DND-41 (cell line): ENCODE data around the gene URB2.
"Not testable (repeated sequence)": the region's sequence is repeated elsewhere in the genome, so short reads cannot be mapped to it uniquely, and the experiment has no call there.

Experiments
- EZH2 ChIP-seq: IDR thresholded peaks from 3 replicates; pipeline ENCODE4 v1.6.1; 2012; ENCODE audit warnings: borderline replicate concordance, low read depth, mild to moderate bottlenecking, moderate library complexity, low read length, inconsistent platforms; ENCODE audit not compliant: severe bottlenecking
- TF ChIP-seq, protein P1 (sequence below): IDR thresholded peaks from 2 replicates; pipeline ENCODE4 v1.5.1; 2012; ENCODE audit warnings: borderline replicate concordance, low read length, moderate library complexity, mild to moderate bottlenecking; ENCODE audit not compliant: poor library complexity, severe bottlenecking; ENCODE audit errors: extremely low read depth

DNA sequence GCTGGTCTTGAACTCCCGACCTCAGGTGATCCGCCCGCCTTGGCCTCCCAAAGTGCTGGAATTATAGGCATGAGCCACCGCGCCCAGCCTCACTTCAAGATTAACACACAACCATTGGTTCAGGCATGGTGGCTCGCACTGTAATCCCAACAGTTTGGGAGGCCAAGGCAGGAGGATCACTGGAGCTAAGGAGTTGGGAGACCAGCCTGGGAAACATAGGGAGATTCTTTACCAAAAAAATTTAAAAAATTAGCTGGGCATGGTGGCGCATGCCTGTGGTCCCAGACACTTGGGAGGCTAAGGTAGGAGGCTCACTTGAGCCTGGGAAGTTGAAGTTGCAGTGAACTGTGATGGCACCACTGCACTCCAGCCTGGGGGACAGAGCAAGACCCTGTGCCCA is 30.2 kb upstream of the URB2 start:
- TF ChIP-seq EZH2 = not testable (repeated sequence)
- TF ChIP-seq, protein P1, sequence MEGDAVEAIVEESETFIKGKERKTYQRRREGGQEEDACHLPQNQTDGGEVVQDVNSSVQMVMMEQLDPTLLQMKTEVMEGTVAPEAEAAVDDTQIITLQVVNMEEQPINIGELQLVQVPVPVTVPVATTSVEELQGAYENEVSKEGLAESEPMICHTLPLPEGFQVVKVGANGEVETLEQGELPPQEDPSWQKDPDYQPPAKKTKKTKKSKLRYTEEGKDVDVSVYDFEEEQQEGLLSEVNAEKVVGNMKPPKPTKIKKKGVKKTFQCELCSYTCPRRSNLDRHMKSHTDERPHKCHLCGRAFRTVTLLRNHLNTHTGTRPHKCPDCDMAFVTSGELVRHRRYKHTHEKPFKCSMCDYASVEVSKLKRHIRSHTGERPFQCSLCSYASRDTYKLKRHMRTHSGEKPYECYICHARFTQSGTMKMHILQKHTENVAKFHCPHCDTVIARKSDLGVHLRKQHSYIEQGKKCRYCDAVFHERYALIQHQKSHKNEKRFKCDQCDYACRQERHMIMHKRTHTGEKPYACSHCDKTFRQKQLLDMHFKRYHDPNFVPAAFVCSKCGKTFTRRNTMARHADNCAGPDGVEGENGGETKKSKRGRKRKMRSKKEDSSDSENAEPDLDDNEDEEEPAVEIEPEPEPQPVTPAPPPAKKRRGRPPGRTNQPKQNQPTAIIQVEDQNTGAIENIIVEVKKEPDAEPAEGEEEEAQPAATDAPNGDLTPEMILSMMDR = not testable (repeated sequence)
